IPS-20b (cell line): ENCODE results near the gene MACROD2.

Source experiments
- H3K27ac ChIP-seq: one replicate; pipeline ENCODE4 v1.5.1; 2013; ENCODE audit warnings: low read length
- H3K27me3 ChIP-seq: 2 replicates; pipeline ENCODE4 v1.6.1; 2013; ENCODE audit warnings: mild to moderate bottlenecking, low read length, inconsistent platforms; ENCODE audit not compliant: insufficient read depth
- H3K36me3 ChIP-seq: 2 replicates; pipeline ENCODE4 v1.6.1; 2013; ENCODE audit warnings: low read depth, mild to moderate bottlenecking, inconsistent platforms, low read length, moderate library complexity; ENCODE audit not compliant: insufficient read depth
- H3K4me1 ChIP-seq: 2 replicates; pipeline ENCODE4 v1.6.1; 2013; ENCODE audit warnings: mild to moderate bottlenecking, control low read depth, inconsistent platforms, low read length, moderate library complexity; ENCODE audit not compliant: insufficient read depth
- H3K4me3 ChIP-seq: 2 replicates; pipeline ENCODE4 v1.5.1; 2013; ENCODE audit warnings: mild to moderate bottlenecking, low read length, inconsistent platforms
- H3K9ac ChIP-seq: 2 replicates; pipeline ENCODE4 v1.6.1; 2013; ENCODE audit warnings: low read depth, mild to moderate bottlenecking, inconsistent platforms, low read length, moderate library complexity
- H3K9me3 ChIP-seq: 2 replicates; pipeline ENCODE4 v1.6.1; 2013; ENCODE audit warnings: mild to moderate bottlenecking, low read depth, low read length, inconsistent platforms; ENCODE audit not compliant: insufficient read depth

The MACROD2 gene

DNA sequence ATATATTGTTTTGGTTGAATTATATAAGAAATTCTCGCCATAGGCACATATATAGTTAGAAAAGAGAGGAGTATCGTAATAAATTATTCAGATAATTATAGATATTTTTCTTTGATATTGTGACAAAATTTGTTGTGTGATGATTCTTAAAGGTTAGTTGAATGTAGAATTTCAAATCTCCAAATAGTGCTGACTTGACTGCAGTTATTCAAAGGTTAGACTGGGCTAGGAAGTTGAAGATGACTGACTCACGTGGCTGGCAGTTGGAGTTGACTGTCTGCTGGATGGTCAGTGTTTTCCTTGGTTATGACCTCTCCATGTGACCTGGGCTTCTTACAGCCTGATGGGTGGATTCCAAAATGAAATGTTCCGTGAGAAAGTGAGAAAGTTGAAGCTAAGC is 286.8 kb downstream of the MACROD2 start:
- Histone ChIP-seq H3K27me3 (no peaks in the 10 kb centered on the region), H3K9ac (no peak overlapping the region), H3K4me3 (no peak overlapping the region), H3K9me3 (no peaks in the 10 kb centered on the region), H3K27ac (no peak overlapping the region), H3K36me3 (no peaks in the 10 kb centered on the region), H3K4me1 (no peaks in the 10 kb centered on the region)

DNA sequence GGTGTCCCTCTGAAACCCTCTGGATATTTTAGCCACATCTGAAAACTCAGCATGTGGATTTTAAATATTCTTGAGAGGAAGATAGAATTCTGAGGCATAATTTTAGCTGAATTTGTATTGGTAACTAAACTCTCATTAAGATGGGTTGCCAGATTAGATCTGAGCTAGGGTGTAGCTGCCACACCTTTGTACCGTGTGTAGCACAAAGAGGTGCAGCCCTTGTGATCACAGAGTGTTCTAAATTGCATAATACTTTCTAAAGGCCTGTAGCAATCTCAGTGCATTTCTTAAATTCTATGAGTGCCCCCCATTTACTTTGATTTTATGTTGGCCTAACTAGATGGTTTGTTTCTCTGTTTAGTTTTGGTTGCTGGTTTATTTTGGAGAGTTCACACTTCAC is 289.1 kb downstream of the MACROD2 start:
- Histone ChIP-seq H3K9ac (no peak overlapping the region), H3K9me3 (no peaks in the 10 kb centered on the region), H3K4me3 (no peak overlapping the region), H3K27ac (no peak overlapping the region), H3K27me3 (no peaks in the 10 kb centered on the region), H3K4me1 (no peaks in the 10 kb centered on the region), H3K36me3 (no peaks in the 10 kb centered on the region)

GRCh38 chr20:14288341-14289330 is 293.3 kb downstream of the MACROD2 start:
- H3K9ac ChIP-seq: no peak overlapping the region
- no peaks in the 10 kb centered on the region for H3K4me1 ChIP-seq
- no peaks in the 10 kb centered on the region for H3K27me3 ChIP-seq
- H3K36me3 ChIP-seq: no peaks in the 10 kb centered on the region
- no peak overlapping the region for H3K27ac ChIP-seq
- H3K4me3 ChIP-seq: no peak overlapping the region
- no peaks in the 10 kb centered on the region for H3K9me3 ChIP-seq

- Histone ChIP-seq H3K9ac (no peak overlapping the region), H3K4me3 (no peak overlapping the region), H3K9me3 (no peaks in the 10 kb centered on the region), H3K27me3 (no peaks in the 10 kb centered on the region), H3K4me1 (no peaks in the 10 kb centered on the region), H3K27ac (no peak overlapping the region), H3K36me3 (no peaks in the 10 kb centered on the region)
Measured at GRCh38 chr20:14291502-14291901, 296.2 kb downstream of the MACROD2 start.

DNA sequence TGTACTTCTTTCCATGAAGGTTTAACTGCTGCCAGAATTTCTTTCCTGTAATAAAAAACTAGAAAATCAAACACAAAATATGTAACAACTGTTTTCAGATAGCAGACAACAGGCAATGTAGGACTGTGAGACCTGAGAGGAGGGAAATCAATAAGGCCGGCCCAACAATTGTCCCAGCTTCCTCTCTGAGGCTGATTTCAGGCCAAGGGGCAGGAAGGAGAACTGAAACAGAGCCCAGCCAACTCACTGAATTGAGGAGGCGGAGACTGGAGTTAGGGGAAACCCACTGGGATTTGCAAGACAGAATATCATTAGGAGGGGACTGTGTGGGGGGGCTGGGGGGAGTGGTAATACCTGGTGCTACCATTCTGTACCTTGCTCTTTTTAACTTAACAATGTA is 299.9 kb downstream of the MACROD2 start:
- Histone ChIP-seq H3K36me3 (no peaks in the 10 kb centered on the region), H3K4me3 (no peak overlapping the region), H3K9me3 (no peaks in the 10 kb centered on the region), H3K4me1 (no peaks in the 10 kb centered on the region), H3K9ac (no peak overlapping the region), H3K27me3 (no peaks in the 10 kb centered on the region), H3K27ac (no peak overlapping the region)

DNA sequence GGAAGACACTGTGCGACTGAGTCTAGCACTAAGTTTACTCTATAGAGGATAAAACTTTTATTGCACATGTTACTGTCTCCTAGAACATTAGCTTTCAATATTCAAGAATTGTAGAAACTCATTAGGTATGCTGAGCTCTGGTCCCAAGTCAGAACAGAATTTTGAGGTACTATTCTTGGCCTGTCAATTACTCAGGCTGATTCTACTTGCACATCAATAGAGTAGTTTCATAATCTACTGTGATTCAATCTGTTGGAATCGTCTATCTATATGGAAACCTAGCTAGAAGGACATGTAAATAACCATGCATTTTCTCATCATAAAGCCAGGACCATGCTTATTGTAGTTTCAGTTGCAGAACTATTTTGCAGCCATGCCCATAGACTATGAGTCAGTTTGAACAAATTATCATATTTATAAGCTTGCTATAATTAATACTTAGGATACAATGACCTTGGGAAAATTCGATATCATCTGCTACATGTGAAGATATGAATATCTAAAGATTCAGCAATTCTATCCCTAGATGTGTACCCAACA is 300.5 kb downstream of the MACROD2 start:
- no peaks in the 10 kb centered on the region for H3K36me3 ChIP-seq
- no peak overlapping the region for H3K9ac ChIP-seq
- no peak overlapping the region for H3K27ac ChIP-seq
- no peaks in the 10 kb centered on the region for H3K4me1 ChIP-seq
- H3K4me3 ChIP-seq: no peak overlapping the region
- no peaks in the 10 kb centered on the region for H3K27me3 ChIP-seq
- H3K9me3 ChIP-seq: no peaks in the 10 kb centered on the region

DNA sequence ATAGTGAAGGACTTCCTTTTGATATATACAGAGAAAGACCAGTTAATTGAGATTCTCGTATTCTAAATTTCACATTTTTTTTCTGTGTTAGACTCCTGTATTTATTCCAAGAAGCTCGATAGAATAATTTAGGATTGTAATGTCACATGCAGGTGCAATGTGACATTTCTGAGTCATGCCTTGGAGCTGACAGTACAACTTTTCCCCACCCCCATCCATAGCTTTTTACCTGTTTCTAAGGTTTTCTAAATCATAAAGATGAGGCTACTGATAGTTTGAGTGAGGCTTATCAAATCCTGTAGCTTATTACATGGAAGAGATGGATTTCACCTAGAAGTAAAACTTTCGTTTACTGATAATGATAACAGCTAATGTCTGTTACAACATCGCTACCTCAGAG is 304.5 kb downstream of the MACROD2 start:
- Histone ChIP-seq H3K27ac (no peak overlapping the region), H3K36me3 (no peaks in the 10 kb centered on the region), H3K4me3 (no peak overlapping the region), H3K4me1 (no peaks in the 10 kb centered on the region), H3K9me3 (no peaks in the 10 kb centered on the region), H3K9ac (no peak overlapping the region), H3K27me3 (no peaks in the 10 kb centered on the region)

GRCh38 chr20:14303106-14303505 is 307.8 kb downstream of the MACROD2 start:
- Histone ChIP-seq H3K9ac (no peak overlapping the region), H3K27ac (no peak overlapping the region), H3K27me3 (no peaks in the 10 kb centered on the region), H3K36me3 (no peaks in the 10 kb centered on the region), H3K4me1 (no peaks in the 10 kb centered on the region), H3K9me3 (no peaks in the 10 kb centered on the region), H3K4me3 (no peak overlapping the region)

DNA sequence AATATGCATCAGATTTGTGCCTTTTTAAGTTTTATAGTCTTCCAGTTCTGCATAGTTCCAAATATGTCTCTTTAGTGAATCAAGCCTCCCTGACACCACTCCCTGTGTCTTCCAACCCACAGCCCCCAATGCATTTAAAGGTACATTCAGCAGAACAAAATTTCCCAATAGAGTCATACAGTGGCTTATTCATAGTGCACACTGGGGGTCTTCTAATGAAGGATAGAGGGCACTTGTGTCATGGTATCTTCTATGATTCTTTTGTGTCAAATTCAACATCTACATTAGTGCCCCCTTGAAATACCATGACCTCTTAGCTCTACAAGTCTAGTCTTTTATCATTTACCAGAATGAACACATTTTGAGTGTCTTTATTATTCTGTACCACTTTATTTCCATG is 308.3 kb downstream of the MACROD2 start:
- Histone ChIP-seq H3K36me3 (no peaks in the 10 kb centered on the region), H3K27ac (no peak overlapping the region), H3K9ac (no peak overlapping the region), H3K27me3 (no peaks in the 10 kb centered on the region), H3K4me1 (no peaks in the 10 kb centered on the region), H3K9me3 (no peaks in the 10 kb centered on the region), H3K4me3 (no peak overlapping the region)

- no peaks in the 10 kb centered on the region for H3K4me1 ChIP-seq
- H3K9ac ChIP-seq: no peak overlapping the region
- H3K27ac ChIP-seq: no peak overlapping the region
- H3K27me3 ChIP-seq: no peaks in the 10 kb centered on the region
- no peak overlapping the region for H3K4me3 ChIP-seq
- no peaks in the 10 kb centered on the region for H3K36me3 ChIP-seq
- no peaks in the 10 kb centered on the region for H3K9me3 ChIP-seq
Measured at GRCh38 chr20:14304472-14304871, 309.2 kb downstream of the MACROD2 start.

DNA sequence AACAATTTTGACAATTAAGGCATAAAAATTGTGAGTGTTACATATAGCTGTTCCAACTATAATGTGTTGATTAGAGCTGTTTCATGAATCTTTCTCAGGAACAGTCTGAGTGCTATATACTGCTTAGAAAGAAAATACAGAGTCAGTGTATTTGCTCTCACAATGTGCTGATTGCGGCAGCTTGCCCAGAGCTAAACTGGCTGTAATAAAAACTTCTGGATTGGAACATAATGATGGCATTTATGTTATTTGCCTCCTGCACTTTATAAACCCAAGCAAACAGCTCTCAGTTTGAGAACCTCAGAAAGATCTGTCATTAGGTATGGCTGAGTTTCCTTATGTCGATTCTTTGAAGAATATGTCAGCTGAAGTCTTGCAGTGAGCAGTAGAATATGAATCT is 312.6 kb downstream of the MACROD2 start:
- Histone ChIP-seq H3K9ac (no peak overlapping the region), H3K27ac (no peak overlapping the region), H3K9me3 (no peaks in the 10 kb centered on the region), H3K4me3 (no peak overlapping the region), H3K4me1 (no peaks in the 10 kb centered on the region), H3K36me3 (no peaks in the 10 kb centered on the region), H3K27me3 (no peaks in the 10 kb centered on the region)

- Histone ChIP-seq H3K27me3 (no peaks in the 10 kb centered on the region), H3K27ac (no peak overlapping the region), H3K9me3 (no peaks in the 10 kb centered on the region), H3K4me3 (no peak overlapping the region), H3K9ac (no peak overlapping the region), H3K36me3 (no peaks in the 10 kb centered on the region), H3K4me1 (peaks cover 4% of the 10 kb centered on the region; the same call in 1 of the 2 replicates)
Measured at GRCh38 chr20:14310977-14311627, 315.8 kb downstream of the MACROD2 start.
